Smooth muscle cell (in vitro differentiated cells): ENCODE results near the gene C7. TPM values are rescaled to one million over a fixed set of nuclear protein-coding genes. Genes with fewer than 3 reads are reported as not detected.

Experiments
- DNase-seq: peaks from one replicate; lab custom pipeline; 2025; ENCODE audit not compliant: unreplicated experiment; lab: John Stamatoyannopoulos, UW
- H2AFZ ChIP-seq: fragments of 200-600 bp; sonication (generic); 2 replicates; pipeline ENCODE4 v1.6.0; 2016; ENCODE audit warnings: antibody characterized with exemption, low read depth, mild to moderate bottlenecking
- H3F3A ChIP-seq: fragments of 200-600 bp; sonication (generic); 2 replicates; pipeline ENCODE4 v1.6.0; 2017; ENCODE audit warnings: antibody characterized with exemption, low read depth
- H3K27ac ChIP-seq: fragments of 200-600 bp; sonication (generic); 2 replicates; pipeline ENCODE4 v1.5.1; 2016; ENCODE audit warnings: low read depth, mild to moderate bottlenecking
- H3K27me3 ChIP-seq: fragments of 200-600 bp; sonication (generic); 2 replicates; pipeline ENCODE4 v1.6.1; 2016; ENCODE audit warnings: low read depth, mild to moderate bottlenecking
- H3K36me3 ChIP-seq: fragments of 200-600 bp; sonication (generic); 2 replicates; pipeline ENCODE4 v1.5.1; 2016; ENCODE audit warnings: low read depth
- H3K4me1 ChIP-seq: fragments of 200-600 bp; sonication (generic); 2 replicates; pipeline ENCODE4 v1.5.1; 2016; ENCODE audit warnings: low read depth
- H3K4me2 ChIP-seq: fragments of 200-600 bp; sonication (generic); 2 replicates; pipeline ENCODE4 v1.6.0; 2016; ENCODE audit warnings: mild to moderate bottlenecking
- H3K4me3 ChIP-seq: fragments of 200-600 bp; sonication (generic); 2 replicates; pipeline ENCODE4 v1.5.1; 2016; ENCODE audit warnings: mild to moderate bottlenecking
- H3K79me2 ChIP-seq: fragments of 200-600 bp; sonication (generic); 2 replicates; pipeline ENCODE4 v1.6.0; 2016; ENCODE audit warnings: low read depth, mild to moderate bottlenecking
- H3K9ac ChIP-seq: fragments of 200-600 bp; sonication (generic); 2 replicates; pipeline ENCODE4 v1.6.0; 2016; ENCODE audit warnings: low read depth
- H3K9me3 ChIP-seq: fragments of 200-600 bp; sonication (generic); replicated peaks from 2 replicates; pipeline ENCODE4 v1.5.1; 2016; ENCODE audit warnings: low read depth
- H4K20me1 ChIP-seq: fragments of 200-600 bp; sonication (generic); 2 replicates; pipeline ENCODE4 v1.6.0; 2016; ENCODE audit warnings: low read depth
- CTCF ChIP-seq: fragments of 200-600 bp; sonication (generic); IDR thresholded peaks from 2 replicates; pipeline ENCODE4 v1.5.1; 2017; ENCODE audit warnings: borderline replicate concordance, mild to moderate bottlenecking, antibody characterized with exemption; ENCODE audit not compliant: insufficient read depth, poor library complexity, severe bottlenecking
- WGBS: methylation state at CpG from one replicate; pipeline ENCODE4 v1.1.7; 2016; ENCODE audit warnings: low lambda C conversion rate; 5-methylcytosine and 5-hydroxymethylcytosine counted together
- polyA plus RNA-seq: library from polyadenylated mRNA; unstranded; fragments of >200 nt; fragmentation: Nextera tagmentation; extraction: Ambion mirVana; gene quantifications from 2 replicates; pipeline ENCODE4 v1.2.1, GENCODE V29; 2016
- total RNA-seq: library from RNA; depleted of rRNA; stranded (reverse); fragments of >200 nt; gene quantifications from 2 replicates; pipeline ENCODE4 v1.2.3, GENCODE V29; 2014

The C7 gene
- total and polyA plus RNA-seq, 2 experiments from 2014 or later, result 0.23 TPM; not detected in 1

- Histone ChIP-seq H2AFZ (no peak overlapping the region), H3K9ac (no peak overlapping the region), H3K27ac (no peak overlapping the region), H3K36me3 (no peaks in the 10 kb centered on the region), H3K9me3 (no peaks in the 10 kb centered on the region), H3K4me3 (no peak overlapping the region), H3K4me1 (no peaks in the 10 kb centered on the region), H3K27me3 (no peaks in the 10 kb centered on the region), H3K79me2 (no peaks in the 10 kb centered on the region), H4K20me1 (no peaks in the 10 kb centered on the region), H3F3A (peaks cover 2% of the 10 kb centered on the region), H3K4me2 (no peak overlapping the region)
- DNase-seq, result no peak
- TF ChIP-seq CTCF, result no peak
- WGBS, result 84% methylated on average over 5 of the region's 5 CpGs
Observed at GRCh38 chr5:40995801-40996586, 86.7 kb downstream of the C7 start.

GRCh38 chr5:40999142-40999541 lies 89.8 kb downstream of the C7 start:
- Histone ChIP-seq H3K4me2 (no peak overlapping the region), H3F3A (no peaks in the 10 kb centered on the region), H3K9ac (no peak overlapping the region), H3K4me1 (no peaks in the 10 kb centered on the region), H4K20me1 (no peaks in the 10 kb centered on the region), H3K27me3 (no peaks in the 10 kb centered on the region), H3K4me3 (no peak overlapping the region), H2AFZ (no peak overlapping the region), H3K79me2 (no peaks in the 10 kb centered on the region), H3K27ac (no peak overlapping the region), H3K9me3 (no peaks in the 10 kb centered on the region), H3K36me3 (no peaks in the 10 kb centered on the region)
- no peak for TF ChIP-seq CTCF
- WGBS, result 90% methylated on average over 1 of the region's 1 CpG
- DNase-seq, result no peak

GRCh38 chr5:40999966-41000365 lies 90.7 kb downstream of the C7 start:
- H4K20me1 ChIP-seq, result no peaks in the 10 kb centered on the region
- H3K4me2 ChIP-seq, result no peak overlapping the region
- H3F3A ChIP-seq, result no peaks in the 10 kb centered on the region
- H3K9me3 ChIP-seq, result no peaks in the 10 kb centered on the region
- no peak for DNase-seq
- H3K27me3 ChIP-seq, result no peaks in the 10 kb centered on the region
- no peaks in the 10 kb centered on the region for H3K36me3 ChIP-seq
- H3K4me3 ChIP-seq, result no peak overlapping the region
- no peak overlapping the region for H3K27ac ChIP-seq
- H2AFZ ChIP-seq, result no peak overlapping the region
- TF ChIP-seq CTCF, result no peak
- no peaks in the 10 kb centered on the region for H3K79me2 ChIP-seq
- WGBS, result 89% methylated on average over 4 of the region's 4 CpGs
- H3K4me1 ChIP-seq, result no peaks in the 10 kb centered on the region
- no peak overlapping the region for H3K9ac ChIP-seq
